Endothelial cell (in vitro differentiated cells): Measurements from ENCODE around the gene TDRD7. TPM values are rescaled to one million over a fixed set of nuclear protein-coding genes. Genes with fewer than 3 reads are reported as not detected.

Source experiments
- DNase-seq: peaks from one replicate; pipeline ENCODE4 v3.0.0; 2021; ENCODE audit warnings: low spot score
- H3K27ac Mint-ChIP-seq: one replicate; pipeline ENCODE4 v1.8.0; 2021; ENCODE audit warnings: mixed read lengths, inconsistent platforms; ENCODE audit not compliant: unreplicated experiment
- H3K27me3 Mint-ChIP-seq: one replicate; pipeline ENCODE4 v1.8.0; 2021; ENCODE audit warnings: mild to moderate bottlenecking, moderate library complexity, mixed read lengths, inconsistent platforms; ENCODE audit not compliant: unreplicated experiment
- H3K36me3 Mint-ChIP-seq: one replicate; pipeline ENCODE4 v1.8.0; 2021; ENCODE audit warnings: mild to moderate bottlenecking, low read depth, mixed read lengths, inconsistent platforms; ENCODE audit not compliant: unreplicated experiment
- H3K4me1 Mint-ChIP-seq: one replicate; pipeline ENCODE4 v1.8.0; 2021; ENCODE audit warnings: mild to moderate bottlenecking, mixed read lengths, inconsistent platforms; ENCODE audit not compliant: unreplicated experiment
- H3K4me3 Mint-ChIP-seq: one replicate; pipeline ENCODE4 v1.8.0; 2021; ENCODE audit warnings: mild to moderate bottlenecking, mixed read lengths, inconsistent platforms; ENCODE audit not compliant: unreplicated experiment
- H3K9me3 Mint-ChIP-seq: one replicate; pipeline ENCODE4 v1.8.0; 2021; ENCODE audit warnings: mixed read lengths, inconsistent platforms; ENCODE audit not compliant: unreplicated experiment
- CTCF ChIP-seq: fragments of 200-600 bp; sonication (generic); IDR thresholded peaks from one replicate; pipeline ENCODE4 v1.5.0; 2021; ENCODE audit warnings: antibody characterized with exemption; ENCODE audit not compliant: unreplicated experiment
- total RNA-seq: library from RNA; stranded (reverse); fragmentation: NEBNext Ultra II Directional; extraction: Animal tissue kit (Norgen Biotek cat#: 25700); gene quantifications from one replicate; pipeline ENCODE4 v1.2.1, GENCODE V29; 2021; ENCODE audit not compliant: unreplicated experiment

Gene TDRD7
- total RNA-seq, 1 donor from 2014 or later = 17.5 TPM

- peaks cover 14% of the 10 kb centered on the region for H3K4me1 Mint-ChIP-seq
- no peak overlapping the region for H3K27ac Mint-ChIP-seq
- TF ChIP-seq CTCF = no peak
- H3K9me3 Mint-ChIP-seq = no peaks in the 10 kb centered on the region
- no peak for DNase-seq
- peaks cover 9% of the 10 kb centered on the region for H3K27me3 Mint-ChIP-seq
- H3K36me3 Mint-ChIP-seq = peaks cover 9% of the 10 kb centered on the region
- H3K4me3 Mint-ChIP-seq = no peak overlapping the region
Observed at GRCh38 chr9:97507428-97507984, 95.6 kb downstream of the TDRD7 start.

- H3K4me1 Mint-ChIP-seq = peaks cover 7% of the 10 kb centered on the region
- H3K27ac Mint-ChIP-seq = no peak overlapping the region
- no peak for DNase-seq
- H3K27me3 Mint-ChIP-seq = peaks cover 1% of the 10 kb centered on the region
- no peak for TF ChIP-seq CTCF
- H3K4me3 Mint-ChIP-seq = no peak overlapping the region
- H3K9me3 Mint-ChIP-seq = no peaks in the 10 kb centered on the region
- peaks cover 4% of the 10 kb centered on the region for H3K36me3 Mint-ChIP-seq
Observed at GRCh38 chr9:97508852-97509251, 97.0 kb downstream of the TDRD7 start.

- no peaks in the 10 kb centered on the region for H3K4me1 Mint-ChIP-seq
- no peaks in the 10 kb centered on the region for H3K36me3 Mint-ChIP-seq
- H3K9me3 Mint-ChIP-seq = no peaks in the 10 kb centered on the region
- no peak overlapping the region for H3K4me3 Mint-ChIP-seq
- peaks cover 1% of the 10 kb centered on the region for H3K27me3 Mint-ChIP-seq
- TF ChIP-seq CTCF = no peak
- no peak overlapping the region for H3K27ac Mint-ChIP-seq
- DNase-seq = no peak
Observed at GRCh38 chr9:97510797-97511654, 99.1 kb downstream of the TDRD7 start.

- H3K27ac Mint-ChIP-seq = no peak overlapping the region
- H3K4me3 Mint-ChIP-seq = no peak overlapping the region
- TF ChIP-seq CTCF = no peak
- no peaks in the 10 kb centered on the region for H3K9me3 Mint-ChIP-seq
- no peak for DNase-seq
- H3K36me3 Mint-ChIP-seq = no peaks in the 10 kb centered on the region
- no peaks in the 10 kb centered on the region for H3K4me1 Mint-ChIP-seq
- H3K27me3 Mint-ChIP-seq = peaks cover 5% of the 10 kb centered on the region
Observed at GRCh38 chr9:97511655-97512427, 99.9 kb downstream of the TDRD7 start.
